HG02970 (cell line): ENCODE data around the gene SAP30L.

Experiments
- ATAC-seq: cut with Tn5 transposase; IDR thresholded peaks from one replicate; pipeline ENCODE4 v1.9.1; 2021; ENCODE audit warnings: mild to moderate bottlenecking, moderate library complexity, moderate number of reproducible peaks; ENCODE audit not compliant: unreplicated experiment, low FRiP score

SAP30L gene

DNA sequence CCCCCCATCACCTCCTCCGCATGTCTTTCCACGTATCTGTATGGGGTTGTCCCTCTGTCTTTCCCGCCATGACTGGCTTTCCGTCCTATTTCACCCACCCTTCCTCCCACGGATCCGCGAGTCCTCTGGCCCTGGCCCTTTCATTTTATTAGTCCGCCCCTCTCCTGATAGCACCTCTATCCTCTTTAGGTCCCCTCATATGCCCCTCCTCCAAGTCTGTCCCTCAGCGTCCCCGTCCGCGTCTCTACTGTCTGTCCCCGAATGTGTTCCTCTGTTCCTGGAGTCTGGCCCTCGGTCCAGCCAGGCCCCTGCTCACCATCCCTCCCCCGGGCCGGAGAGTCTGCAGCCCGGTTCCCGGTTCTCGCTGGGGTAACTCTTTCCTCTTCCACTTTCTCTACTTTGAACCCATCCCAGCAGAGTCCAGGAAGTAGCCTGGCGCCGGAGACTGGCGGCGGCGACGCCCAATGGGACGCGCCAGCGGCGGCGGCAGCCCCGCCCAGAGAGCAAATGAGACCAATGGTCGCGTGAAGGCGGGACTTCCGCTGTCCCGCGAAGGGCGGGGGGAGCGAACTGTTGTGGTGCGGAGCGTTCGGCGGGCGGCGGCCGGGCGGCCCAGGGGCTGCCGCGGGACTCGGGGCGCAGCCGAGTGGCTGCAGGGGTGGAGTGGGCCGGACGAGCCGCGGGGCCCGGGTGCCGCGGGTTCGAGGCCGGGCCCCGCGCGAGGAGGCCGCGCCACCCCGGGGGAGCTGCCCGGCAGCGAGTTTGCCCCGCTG lies at the start of gene SAP30L:
TSS of gene SAP30L (plus strand) at position 576 of the 773 bp plus-strand sequence. CDS start 608 bp downstream, outside the sequence.
- ATAC-seq = peak; percentile 91

DNA sequence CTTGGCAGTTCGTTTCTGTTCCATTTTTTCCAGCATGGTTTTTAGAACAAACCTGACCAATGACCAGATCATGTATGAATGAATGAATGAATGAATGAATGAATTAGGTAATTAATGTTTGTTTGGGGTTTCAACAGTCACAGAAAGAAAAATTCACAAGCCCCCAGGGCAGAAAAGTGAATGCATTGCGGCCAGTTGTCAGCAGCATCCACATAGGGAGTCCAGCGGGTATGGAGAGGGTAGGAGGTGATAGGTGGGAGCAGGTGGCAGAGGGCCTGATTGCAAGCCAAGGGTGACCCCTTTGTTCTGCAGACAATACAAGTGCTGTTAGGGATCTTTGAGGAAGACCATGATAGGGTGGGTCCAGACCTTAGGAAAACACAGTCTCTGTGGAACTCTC lies 49.7 kb upstream of the SAP30L start:
- no peak for ATAC-seq

- no peak for ATAC-seq
Measured at GRCh38 chr5:154397652-154398406, 48.0 kb upstream of the SAP30L start.

DNA sequence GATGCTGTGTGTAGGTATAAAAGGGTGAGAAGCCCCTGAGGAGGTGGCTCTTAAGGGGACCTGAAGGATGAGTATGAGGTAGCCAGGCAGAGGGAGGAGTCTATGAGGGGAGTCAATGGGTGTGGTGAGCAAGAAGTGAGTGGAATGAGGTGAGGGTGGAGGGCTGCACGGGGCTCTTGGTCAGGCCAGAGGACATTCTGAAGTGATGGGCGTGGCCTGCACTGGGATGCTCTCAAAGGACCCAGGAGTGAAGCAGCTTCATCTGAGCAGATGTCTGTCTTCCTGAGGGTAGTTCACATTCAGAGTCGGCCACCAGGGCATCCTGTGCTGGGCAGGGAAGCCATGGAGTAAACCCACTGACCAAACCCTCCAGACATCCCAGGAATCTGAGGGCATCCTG lies 45.1 kb upstream of the SAP30L start:
- ATAC-seq = no peak

- no peak for ATAC-seq
Measured at GRCh38 chr5:154401355-154401754, 44.4 kb upstream of the SAP30L start.

- ATAC-seq = no peak
Measured at GRCh38 chr5:154401931-154402330, 43.9 kb upstream of the SAP30L start.

- no peak for ATAC-seq
Measured at GRCh38 chr5:154402611-154403010, 43.2 kb upstream of the SAP30L start.

DNA sequence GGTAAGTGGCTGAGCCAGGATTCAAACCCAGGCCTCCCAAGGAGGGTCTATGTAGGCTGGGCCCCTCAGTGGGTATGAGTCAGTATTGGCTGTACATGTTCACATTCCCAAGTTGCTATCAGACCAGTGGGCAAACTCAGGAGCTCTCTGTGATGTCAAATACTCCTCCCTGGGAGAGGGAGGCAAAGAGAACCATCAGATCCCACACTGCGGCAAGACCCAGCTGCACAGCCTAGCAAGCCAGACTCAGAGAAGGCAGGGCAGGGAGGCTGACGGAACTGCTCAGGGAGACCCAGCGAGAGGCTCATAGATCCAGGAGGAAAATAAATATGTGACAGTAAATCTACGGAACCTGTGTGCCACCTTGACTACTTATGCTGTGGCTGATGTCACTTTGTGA lies 42.6 kb upstream of the SAP30L start:
- no peak for ATAC-seq

DNA sequence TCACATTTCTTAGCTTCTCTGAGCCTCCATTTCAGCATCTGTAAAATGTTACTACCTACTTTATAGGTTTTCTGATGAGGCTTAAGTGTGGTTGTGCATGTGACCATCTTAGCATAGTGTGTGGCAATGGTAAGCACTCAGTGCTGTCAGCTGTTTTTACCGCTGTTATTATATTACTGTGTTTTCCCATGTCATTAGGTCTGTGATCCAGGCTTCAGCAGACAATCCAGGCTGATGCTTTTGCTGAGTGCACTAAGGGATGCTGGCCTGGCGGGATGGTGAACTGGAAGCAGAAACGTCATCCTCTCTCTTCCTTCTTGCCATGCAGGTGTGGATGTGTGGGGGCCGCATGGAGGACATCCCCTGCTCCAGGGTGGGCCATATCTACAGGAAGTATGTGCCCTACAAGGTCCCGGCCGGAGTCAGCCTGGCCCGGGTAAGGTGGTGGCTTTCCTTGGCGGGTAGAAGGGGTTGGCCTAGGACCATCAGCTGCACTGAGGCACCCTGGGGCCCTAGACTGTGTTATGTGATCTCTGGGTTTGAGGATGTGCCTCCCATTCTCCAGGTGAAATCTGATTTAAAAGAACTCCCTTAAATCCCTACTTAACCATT lies 41.9 kb upstream of the SAP30L start:
- no peak for ATAC-seq

- ATAC-seq = peak; percentile 75
Measured at GRCh38 chr5:154405078-154405792, 40.6 kb upstream of the SAP30L start.

GRCh38 chr5:154406231-154406630 lies 39.6 kb upstream of the SAP30L start:
- no peak for ATAC-seq

DNA sequence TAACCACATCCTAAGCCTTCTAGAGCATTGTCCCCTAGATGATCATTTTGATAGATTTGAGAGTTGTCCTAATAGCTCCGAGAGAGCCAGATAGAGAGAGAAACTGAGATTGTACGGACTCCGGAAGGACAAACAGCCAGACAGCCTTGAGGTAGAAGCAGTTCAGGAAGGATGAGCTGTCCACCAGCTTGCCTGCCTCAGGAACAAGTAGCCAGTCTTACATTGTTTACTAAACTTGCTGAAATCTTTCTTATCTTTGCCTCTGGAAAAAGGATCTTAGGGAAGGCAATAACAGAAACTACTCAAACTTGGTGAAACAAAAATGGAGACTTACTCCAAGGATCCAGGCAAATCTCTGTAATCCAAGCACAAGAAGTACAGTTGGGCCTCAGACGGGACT lies 39.0 kb upstream of the SAP30L start:
- ATAC-seq = no peak

DNA sequence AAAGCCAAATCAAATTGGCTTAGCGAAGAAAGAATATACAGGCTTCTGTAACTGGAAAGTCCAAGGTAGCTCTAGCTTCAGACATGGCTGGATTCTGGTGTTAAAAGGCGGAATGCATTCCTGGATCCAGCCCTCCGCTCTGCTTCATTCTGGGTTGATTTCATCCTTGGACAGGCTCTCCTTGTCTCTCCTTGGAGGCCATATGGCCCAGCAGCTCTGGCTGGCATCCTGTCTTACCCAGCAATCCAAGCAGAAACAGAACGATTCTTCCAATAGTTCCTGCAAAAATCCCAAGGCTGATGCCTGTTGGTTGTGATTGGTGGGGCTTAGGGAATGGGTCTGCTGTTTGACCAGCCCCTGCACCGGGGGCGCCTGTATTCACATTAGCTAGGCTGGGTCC lies 37.0 kb upstream of the SAP30L start:
- ATAC-seq = no peak

GRCh38 chr5:154409230-154409840 lies 36.5 kb upstream of the SAP30L start:
- ATAC-seq = no peak

DNA sequence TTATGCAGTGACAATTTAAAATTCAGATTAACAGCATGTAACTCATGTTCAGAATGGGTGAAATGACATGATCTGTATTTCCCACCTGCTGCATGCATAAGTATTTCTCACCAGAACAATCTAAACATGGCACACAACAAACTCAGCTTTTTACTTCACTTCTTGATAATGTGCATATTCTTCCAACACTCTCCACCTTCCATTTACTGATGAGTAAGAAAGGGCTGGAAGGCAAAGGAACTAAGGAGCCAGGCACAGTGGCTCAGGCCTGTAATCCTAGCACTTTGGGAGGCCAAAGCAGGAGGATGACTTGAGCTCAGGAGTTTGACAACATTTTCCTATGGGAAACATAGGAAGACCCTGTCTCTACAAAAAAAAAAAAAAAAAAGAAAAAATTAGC lies 35.8 kb upstream of the SAP30L start:
- no peak for ATAC-seq

DNA sequence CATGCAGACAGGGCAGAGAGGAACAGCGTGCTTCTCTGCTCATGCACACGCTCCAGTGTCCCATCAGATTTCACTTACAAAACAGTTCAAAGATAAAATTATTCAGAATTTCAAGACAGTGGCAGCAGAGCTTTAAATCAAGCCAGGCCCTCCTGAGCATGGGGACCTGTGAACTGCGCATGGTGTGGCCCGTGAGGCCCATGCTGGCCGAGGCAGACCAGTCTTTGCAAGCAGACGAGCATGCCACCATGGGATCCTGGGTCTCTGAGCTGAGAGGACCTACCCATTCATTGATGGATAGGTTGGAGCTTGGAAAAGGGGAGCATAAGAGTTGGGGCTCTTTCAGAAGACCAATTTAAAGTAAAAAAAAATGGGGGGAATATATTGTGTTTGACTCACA lies 35.0 kb upstream of the SAP30L start:
- no peak for ATAC-seq

DNA sequence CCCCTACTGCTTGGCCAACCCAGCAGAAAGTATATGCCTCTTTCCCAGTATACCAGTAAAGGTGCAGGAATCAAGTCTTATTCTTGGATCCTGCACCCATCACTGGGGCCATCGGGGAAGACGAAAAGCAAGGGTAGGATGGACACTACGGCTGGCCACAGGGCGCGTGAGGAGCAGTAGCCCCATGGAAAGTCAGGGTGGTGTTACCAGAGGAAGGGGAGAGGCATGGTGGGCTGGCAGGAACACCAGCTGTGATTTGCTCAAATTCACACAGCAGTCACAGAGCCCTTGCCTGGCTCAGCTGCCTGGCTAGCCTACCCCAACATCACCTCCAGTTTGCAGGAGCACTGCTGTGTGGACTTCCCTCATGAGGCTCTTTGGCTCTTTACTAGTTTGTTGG lies 34.5 kb upstream of the SAP30L start:
- no peak for ATAC-seq

DNA sequence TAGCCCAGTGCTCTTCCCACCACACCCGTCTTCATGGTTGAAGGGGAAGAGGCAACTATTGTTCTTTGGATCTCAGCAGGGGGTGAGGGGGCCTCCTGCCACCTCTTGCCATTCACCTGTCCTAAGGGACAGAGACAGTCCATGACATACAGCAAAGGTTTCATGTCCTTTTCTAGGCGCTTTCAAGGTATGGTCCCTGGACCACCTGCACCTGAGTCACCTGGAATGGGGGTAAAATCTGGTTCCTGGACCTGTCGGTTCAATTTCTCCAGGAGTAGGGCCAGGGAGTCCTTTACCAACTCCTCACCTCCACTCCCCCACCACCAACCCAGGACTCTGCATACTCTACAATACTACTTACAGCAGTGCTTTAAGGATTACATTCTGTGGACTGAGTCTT lies 33.5 kb upstream of the SAP30L start:
- ATAC-seq = no peak

DNA sequence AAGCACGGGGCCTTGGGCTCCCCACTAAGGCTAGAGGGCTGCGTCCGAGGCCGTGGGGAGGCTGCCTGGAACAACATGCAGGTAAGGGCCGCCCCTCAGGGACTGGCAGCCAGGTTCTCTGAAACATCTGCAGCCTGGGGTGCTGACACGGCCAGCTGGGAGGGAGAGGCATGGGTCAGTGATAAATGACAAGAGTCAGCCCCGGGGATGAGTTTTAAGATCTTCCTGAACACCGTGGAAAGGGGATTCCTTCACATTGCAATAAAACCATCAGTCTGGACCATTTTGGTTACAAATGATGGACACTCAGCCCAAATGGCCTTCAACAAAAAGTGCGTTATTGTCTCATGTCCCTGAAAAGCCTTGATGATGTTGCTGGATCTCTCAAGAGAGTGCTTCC lies 32.9 kb upstream of the SAP30L start:
- no peak for ATAC-seq

- ATAC-seq = no peak
Measured at GRCh38 chr5:154415114-154415513, 30.7 kb upstream of the SAP30L start.
